Measurements from ENCODE around the gene MAB21L2.

MAB21L2 gene

GRCh38 chr4:150581641-150582051 lies 305 bp upstream of the MAB21L2 start:
- peak overlapping the region; percentile 54 for H3K4me3 ChIP-seq (ENCODE audit: control insufficient read depth, low read depth, low read length)
- no peak for DNase-seq (ENCODE audit: low read depth)
- TF ChIP-seq CTCF (IDR thresholded peaks at IDR 0.05; ENCODE audit: control insufficient read depth, insufficient read depth, low read depth, low read length, missing control alignments) = no peak

- TF ChIP-seq CTCF (IDR thresholded peaks at IDR 0.05; ENCODE audit: control insufficient read depth, insufficient read depth, low read depth, low read length, missing control alignments) = no peak
- no peak for DNase-seq (ENCODE audit: low read depth)
- peak overlapping the region; percentile 54 for H3K4me3 ChIP-seq (ENCODE audit: control insufficient read depth, low read depth, low read length)
Observed at GRCh38 chr4:150582873-150583286, 929 bp downstream of the MAB21L2 start.

- DNase-seq (ENCODE audit: low read depth) = no peak
- H3K4me3 ChIP-seq (ENCODE audit: control insufficient read depth, low read depth, low read length) = peak overlapping the region; percentile 54
Observed at GRCh38 chr4:150583287-150584110, 1.5 kb downstream of the MAB21L2 start.

GRCh38 chr4:150584111-150584915 lies 2.4 kb downstream of the MAB21L2 start:
- no peak for TF ChIP-seq CTCF (IDR thresholded peaks at IDR 0.05; ENCODE audit: control insufficient read depth, insufficient read depth, low read depth, low read length, missing control alignments)
- H3K4me3 ChIP-seq (ENCODE audit: control insufficient read depth, low read depth, low read length) = peak overlapping the region; percentile 54

More at GRCh38 chr4:150583287-150584110, 1.5 kb downstream of the MAB21L2 start:
- no peak for TF ChIP-seq CTCF (IDR thresholded peaks at IDR 0.05; ENCODE audit: control insufficient read depth, insufficient read depth, low read depth, low read length, missing control alignments)

GRCh38 chr4:150585611-150586010 lies 3.7 kb downstream of the MAB21L2 start:
- no peak for DNase-seq (ENCODE audit: low read depth)
- no peak overlapping the region for H3K4me3 ChIP-seq (ENCODE audit: control insufficient read depth, low read depth, low read length)
- no peak for TF ChIP-seq CTCF (IDR thresholded peaks at IDR 0.05; ENCODE audit: control insufficient read depth, insufficient read depth, low read depth, low read length, missing control alignments)

More at GRCh38 chr4:150584111-150584915, 2.4 kb downstream of the MAB21L2 start:
- DNase-seq (ENCODE audit: low read depth) = no peak

GRCh38 chr4:150586162-150586810 lies 4.3 kb downstream of the MAB21L2 start:
- DNase-seq (ENCODE audit: low read depth) = no peak
- no peak for TF ChIP-seq CTCF (IDR thresholded peaks at IDR 0.05; ENCODE audit: control insufficient read depth, insufficient read depth, low read depth, low read length, missing control alignments)
- no peak overlapping the region for H3K4me3 ChIP-seq (ENCODE audit: control insufficient read depth, low read depth, low read length)
